Type B pancreatic cell (in vitro differentiated cells): ENCODE data around the gene MACIR. TPM values are rescaled to one million over a fixed set of nuclear protein-coding genes. Genes with fewer than 3 reads are reported as not detected.

Experiments
- DNase-seq: peaks from one replicate; pipeline ENCODE4 v3.0.0; 2021; ENCODE audit warnings: mixed read lengths; ENCODE audit not compliant: unreplicated experiment; ENCODE audit errors: extremely low spot score
- H3K27ac Mint-ChIP-seq: 2 replicates; pipeline ENCODE4 v1.8.0; 2021; ENCODE audit warnings: mild to moderate bottlenecking, mixed read lengths
- H3K27me3 Mint-ChIP-seq: 2 replicates; pipeline ENCODE4 v1.8.0; 2021; ENCODE audit warnings: mixed read lengths
- H3K36me3 Mint-ChIP-seq: 2 replicates; pipeline ENCODE4 v1.8.0; 2021; ENCODE audit warnings: mixed read lengths
- H3K4me1 Mint-ChIP-seq: one replicate; pipeline ENCODE4 v1.8.0; 2021; ENCODE audit warnings: mixed read lengths; ENCODE audit not compliant: unreplicated experiment
- H3K4me3 Mint-ChIP-seq: 2 replicates; pipeline ENCODE4 v1.8.0; 2021; ENCODE audit warnings: mild to moderate bottlenecking, mixed read lengths
- H3K9me3 Mint-ChIP-seq: 2 replicates; pipeline ENCODE4 v1.8.0; 2021; ENCODE audit warnings: mixed read lengths
- CTCF ChIP-seq: fragments of 200-600 bp; sonication (generic); conservative IDR thresholded peaks from 2 replicates; pipeline ENCODE4 v1.5.0; 2021; ENCODE audit warnings: antibody characterized with exemption, mild to moderate bottlenecking
- long read RNA-seq: library from polyadenylated mRNA; unstranded; transcript quantifications from one replicate; pipeline ENCODE4 v2.0.0, GENCODE V29; 2020
- total RNA-seq: library from RNA; stranded (reverse); gene quantifications from 2 replicates; pipeline ENCODE4 v1.2.1, GENCODE V29; 2021; ENCODE audit warnings: low replicate concordance

MACIR gene
- total RNA-seq, result 19.3 and 20.8 TPM in 2 replicates
- long read RNA-seq, transcript C5orf30-201 (3 exons, 3,049 nt), result major isoform, 212 of 238 reads
- long read RNA-seq, partial matches to known transcripts, result 4 of 238 reads
- long read RNA-seq, other reads (novel, unspliced or antisense), result 15 of 238 reads

GRCh38 chr5:103258368-103258956 lies at the start of gene MACIR:
TSS of gene MACIR (plus strand) at chr5:103258763. CDS start at chr5:103275920, 17,157 bp downstream.
- no peak for TF ChIP-seq CTCF
- H3K4me3 Mint-ChIP-seq, result peak within 1 kb of the TSS; percentile 95
- H3K9me3 Mint-ChIP-seq, result no peaks in the 10 kb centered on the region
- H3K36me3 Mint-ChIP-seq, result no peaks in the 10 kb centered on the region
- peak; percentile 96 for DNase-seq
- H3K27ac Mint-ChIP-seq, result peak within 1 kb of the TSS; percentile 88
- H3K27me3 Mint-ChIP-seq, result no peaks in the 10 kb centered on the region
- peaks cover 23% of the 10 kb centered on the region for H3K4me1 Mint-ChIP-seq

- H3K9me3 Mint-ChIP-seq, result no peaks in the 10 kb centered on the region
- H3K4me3 Mint-ChIP-seq, result no peak overlapping the region
- no peaks in the 10 kb centered on the region for H3K4me1 Mint-ChIP-seq
- H3K27ac Mint-ChIP-seq, result no peak overlapping the region
- peaks cover 21% of the 10 kb centered on the region for H3K36me3 Mint-ChIP-seq
- no peak for DNase-seq
- TF ChIP-seq CTCF, result no peak
- H3K27me3 Mint-ChIP-seq, result no peaks in the 10 kb centered on the region
Observed at GRCh38 chr5:103209065-103209464, 49.5 kb upstream of the MACIR start.

GRCh38 chr5:103210952-103211351 lies 47.6 kb upstream of the MACIR start:
- no peaks in the 10 kb centered on the region for H3K9me3 Mint-ChIP-seq
- DNase-seq, result no peak
- H3K27ac Mint-ChIP-seq, result no peak overlapping the region
- TF ChIP-seq CTCF, result no peak
- H3K27me3 Mint-ChIP-seq, result no peaks in the 10 kb centered on the region
- no peaks in the 10 kb centered on the region for H3K4me1 Mint-ChIP-seq
- no peak overlapping the region for H3K4me3 Mint-ChIP-seq
- peaks cover 11% of the 10 kb centered on the region for H3K36me3 Mint-ChIP-seq

GRCh38 chr5:103211576-103212561 lies 46.7 kb upstream of the MACIR start:
- no peaks in the 10 kb centered on the region for H3K27me3 Mint-ChIP-seq
- TF ChIP-seq CTCF, result no peak
- peaks cover 3% of the 10 kb centered on the region for H3K36me3 Mint-ChIP-seq
- no peak for DNase-seq
- no peaks in the 10 kb centered on the region for H3K9me3 Mint-ChIP-seq
- peaks cover 4% of the 10 kb centered on the region for H3K4me1 Mint-ChIP-seq
- peak overlapping the region; percentile 0 for H3K27ac Mint-ChIP-seq
- H3K4me3 Mint-ChIP-seq, result no peak overlapping the region

GRCh38 chr5:103216137-103216536 lies 42.4 kb upstream of the MACIR start:
- H3K4me3 Mint-ChIP-seq, result no peak overlapping the region
- no peak overlapping the region for H3K27ac Mint-ChIP-seq
- DNase-seq, result no peak
- H3K9me3 Mint-ChIP-seq, result no peaks in the 10 kb centered on the region
- H3K4me1 Mint-ChIP-seq, result peaks cover 9% of the 10 kb centered on the region
- no peak for TF ChIP-seq CTCF
- no peaks in the 10 kb centered on the region for H3K27me3 Mint-ChIP-seq
- H3K36me3 Mint-ChIP-seq, result no peaks in the 10 kb centered on the region
